HEK293T (cell line): Measurements from ENCODE around the gene ZFR2.

Source experiments
- BHLHE40 ChIP-seq: fragments of 450-650 bp; IDR thresholded peaks from 2 replicates; pipeline ENCODE4 v1.6.1; 2016; ENCODE audit warnings: mild to moderate bottlenecking, moderate library complexity, borderline replicate concordance
- ELF4 ChIP-seq: fragments of 450-650 bp; IDR thresholded peaks from 2 replicates; pipeline ENCODE4 v1.6.1; 2017; ENCODE audit warnings: antibody characterized with exemption
- FOXA1 ChIP-seq: fragments of 450-650 bp; IDR thresholded peaks from 2 replicates; pipeline ENCODE4 v1.6.1; 2016; ENCODE audit warnings: mild to moderate bottlenecking
- FOXK2 ChIP-seq: fragments of 450-650 bp; IDR thresholded peaks from 2 replicates; pipeline ENCODE4 v1.6.1; 2016; ENCODE audit warnings: mild to moderate bottlenecking
- FOXM1 ChIP-seq: fragments of 450-650 bp; IDR thresholded peaks from 2 replicates; pipeline ENCODE4 v1.6.1; 2017; ENCODE audit warnings: mild to moderate bottlenecking, borderline replicate concordance
- HDGF ChIP-seq: fragments of 450-650 bp; IDR thresholded peaks from 2 replicates; pipeline ENCODE4 v1.6.1; 2017; ENCODE audit warnings: antibody characterized with exemption, borderline replicate concordance
- LEF1 ChIP-seq: fragments of 450-650 bp; IDR thresholded peaks from 2 replicates; pipeline ENCODE4 v1.6.1; 2017; ENCODE audit warnings: mild to moderate bottlenecking, borderline replicate concordance
- NFRKB ChIP-seq: fragments of 450-650 bp; IDR thresholded peaks from 2 replicates; pipeline ENCODE4 v1.6.1; 2016; ENCODE audit warnings: mild to moderate bottlenecking, moderate library complexity
- PKNOX1 ChIP-seq: fragments of 450-650 bp; IDR thresholded peaks from 2 replicates; pipeline ENCODE4 v1.6.1; 2016
- SP1 ChIP-seq: fragments of 450-650 bp; IDR thresholded peaks from 2 replicates; pipeline ENCODE4 v1.6.1; 2017
- SUZ12 ChIP-seq: fragments of 450-650 bp; IDR thresholded peaks from 2 replicates; pipeline ENCODE4 v1.6.1; 2016; ENCODE audit warnings: mild to moderate bottlenecking
- TARDBP ChIP-seq: fragments of 450-650 bp; IDR thresholded peaks from 2 replicates; pipeline ENCODE4 v1.6.1; 2016

- no peak for TF ChIP-seq FOXK2
- no peak for TF ChIP-seq NFRKB
- TF ChIP-seq HDGF = no peak
- TF ChIP-seq ELF4 = no peak
- no peak for TF ChIP-seq FOXM1
- no peak for TF ChIP-seq LEF1
- no peak for TF ChIP-seq PKNOX1
- TF ChIP-seq BHLHE40 = no peak
- TF ChIP-seq FOXA1 = no peak
- TF ChIP-seq SUZ12 = no peak
- no peak for TF ChIP-seq TARDBP
- TF ChIP-seq SP1 = no peak
Observed at GRCh38 chr19:3773814-3774515, 94.9 kb downstream of the ZFR2 start.
